HepG2 (cell line): ENCODE results near the gene NT5DC1. TPM values are rescaled to one million over a fixed set of nuclear protein-coding genes. Genes with fewer than 3 reads are reported as not detected.

Experiments
- ATAC-seq: fragments of 200-7000 bp; cut with Tn5 transposase; 3 replicates; pipeline ENCODE4 v1.9.1; 2020; ENCODE audit warnings: mild to moderate bottlenecking, moderate library complexity
- BruUV-seq: library from RNA; stranded (reverse); fragments of 400-500 nt; replicated peaks from 2 replicates; lab custom pipeline; 2021; lab: Mats Ljungman, UMichigan
- CTCF ChIA-PET: fragments of 300-600 bp; formaldehyde crosslinking; extraction: SDS; loops from one replicate; lab custom pipeline; 2021; ENCODE audit warnings: low total read pairs, inconsistent platforms, low intra/inter-chr PET ratio; lab: Yijun Ruan, JAX
- POLR2A ChIA-PET: fragments of 350-600 bp; sonication (Branson Sonifier 250); formaldehyde crosslinking; loops from one replicate; lab custom pipeline; 2020; ENCODE audit warnings: antibody characterized with exemption, inconsistent platforms; lab: Yijun Ruan, JAX
- DNase-seq: peaks from one replicate; pipeline ENCODE4 v3.0.0-alpha.2; 2015; ENCODE audit warnings: low spot score
- FAIRE-seq: peaks from 3 replicates; lab custom pipeline; 2011; peaks lifted over from hg19 to GRCh38; lab: Jason Lieb, UNC
- H2AFZ ChIP-seq: one replicate; pipeline ENCODE4 v1.6.1; 2011; ENCODE audit warnings: low read length, inconsistent platforms
- H3K27ac ChIP-seq: fragments of 300-600 bp; 3 replicates; pipeline ENCODE4 v1.8.0; 2011; ENCODE audit warnings: mixed run types, mild to moderate bottlenecking, mixed read lengths, low read length, inconsistent platforms; ENCODE audit not compliant: insufficient read depth; ENCODE audit errors: extremely low read length
- H3K27me3 ChIP-seq, 2 experiments: fragments of 200-600 bp in 1 of 2; 2 replicates in 1 of 2; 3 replicates in 1 of 2; pipeline versions ENCODE4 v1.6.0 to v1.8.0; 2011; ENCODE audit warnings: low read length in 2 of 2, mild to moderate bottlenecking in 2 of 2, moderate library complexity in 2 of 2, inconsistent platforms in 1 of 2; ENCODE audit not compliant: insufficient read depth in 2 of 2, control insufficient read depth in 1 of 2
- H3K36me3 ChIP-seq, 2 experiments: fragments of 200-600 bp in 1 of 2; replicated peaks in 1 of 2; 2 replicates in 1 of 2; 3 replicates in 1 of 2; pipeline versions ENCODE4 v1.5.1 to v1.8.0; 2011; ENCODE audit warnings: low read length in 2 of 2, inconsistent platforms in 1 of 2; ENCODE audit not compliant: insufficient read depth in 2 of 2, control insufficient read depth in 1 of 2
- H3K4me1 ChIP-seq: 2 replicates; pipeline ENCODE4 v1.5.1; 2012; ENCODE audit warnings: low read length, inconsistent platforms; ENCODE audit not compliant: insufficient read depth
- H3K4me2 ChIP-seq: 2 replicates; pipeline ENCODE4 v1.6.0; 2011; ENCODE audit warnings: low read depth, low read length, inconsistent platforms
- H3K4me3 ChIP-seq, 3 experiments: fragments of 200-600 bp in 1 of 3; sonication (generic), shearing (Covaris generic) in 1 of 3; replicated peaks in 1 of 3; 2 replicates each; pipeline ENCODE4 v1.5.1; 2011 to 2016; ENCODE audit warnings: low read length in 3 of 3, inconsistent platforms in 2 of 3, low read depth in 2 of 3, mild to moderate bottlenecking in 2 of 3, control low read depth in 1 of 3, mixed read lengths in 1 of 3; ENCODE audit not compliant: insufficient read depth in 1 of 3
- H3K79me2 ChIP-seq: one replicate; pipeline ENCODE4 v1.6.1; 2011; ENCODE audit warnings: low read length, inconsistent platforms; ENCODE audit not compliant: insufficient read depth
- H3K9ac ChIP-seq: 2 replicates; pipeline ENCODE4 v1.6.0; 2011; ENCODE audit warnings: mild to moderate bottlenecking, low read depth, low read length, inconsistent platforms; ENCODE audit not compliant: insufficient read depth
- H3K9me3 ChIP-seq: 2 replicates; pipeline ENCODE4 v1.5.1; 2012; ENCODE audit warnings: mild to moderate bottlenecking, low read length
- H4K20me1 ChIP-seq: 2 replicates; pipeline ENCODE4 v1.6.0; 2011; ENCODE audit warnings: inconsistent platforms, mild to moderate bottlenecking, low read length, moderate library complexity; ENCODE audit not compliant: insufficient read depth
- CTCF ChIP-seq: sonication (generic); formaldehyde crosslinking; IDR thresholded peaks from 2 replicates; pipeline ENCODE4 v1.5.0; 2020; ENCODE audit warnings: mild to moderate bottlenecking, missing genetic modification reagents, moderate library complexity
- DRAP1 ChIP-seq: IDR thresholded peaks from 2 replicates; pipeline ENCODE4 v1.6.1; 2016; ENCODE audit warnings: missing genetic modification reagents, missing compliant biosample characterization
- FOXA1 ChIP-seq, 2 experiments: fragments of 450-650 bp in 1 of 2; sonication (generic) in 1 of 2; formaldehyde crosslinking in 1 of 2; IDR thresholded peaks; 2 replicates each; pipeline versions ENCODE4 v1.4.0 to v1.6.1; 2016 to 2020; ENCODE audit warnings: missing genetic modification reagents in 1 of 2
- FOXA3 ChIP-seq: IDR thresholded peaks from 2 replicates; pipeline ENCODE4 v1.6.1; 2016; ENCODE audit warnings: missing genetic modification reagents, missing compliant biosample characterization
- SMC3 ChIP-seq: IDR thresholded peaks from 2 replicates; pipeline ENCODE4 v1.6.1; 2011; ENCODE audit warnings: low read length, improper control_type of control experiment
- STAG1 ChIP-seq: sonication (generic); formaldehyde crosslinking; IDR thresholded peaks from 2 replicates; pipeline ENCODE4 v1.4.0; 2020; ENCODE audit warnings: missing genetic modification reagents
- TARDBP ChIP-seq: sonication (generic); formaldehyde crosslinking; IDR thresholded peaks from 2 replicates; pipeline ENCODE4 v1.8.0; 2022; ENCODE audit warnings: mild to moderate bottlenecking, missing genetic modification reagents
- XRCC5 ChIP-seq: fragments of 200-400 bp; formaldehyde crosslinking; optimal IDR thresholded peaks from 2 replicates; pipeline ENCODE3; 2017; ENCODE audit warnings: mild to moderate bottlenecking, low read length
- ZMYM4 ChIP-seq: sonication (generic); formaldehyde crosslinking; IDR thresholded peaks from 2 replicates; pipeline ENCODE4 v1.8.1; 2023; ENCODE audit warnings: mild to moderate bottlenecking, missing genetic modification reagents
- ZNF414 ChIP-seq: sonication (generic); formaldehyde crosslinking; IDR thresholded peaks from 2 replicates; pipeline ENCODE4 v1.5.0; 2020; ENCODE audit warnings: missing genetic modification reagents
- WGBS: methylation state at CpG from one replicate; pipeline ENCODE4 v1.1.6; 2017; ENCODE audit warnings: low lambda C conversion rate; 5-methylcytosine and 5-hydroxymethylcytosine counted together
- in situ Hi-C: cut with HindIII; loops from 2 replicates; pipeline ENCODE4 v1.10.0; 2017; ENCODE audit warnings: low pct_unique_long_range_greater_than_20kb; ENCODE audit not compliant: extremely low pct_ligation_motif_present
- intact Hi-C: fragments of 100-400 bp; cut with micrococcal nuclease; formaldehyde crosslinking; loops from one replicate; pipeline ENCODE4 v1.10.0; 2022; ENCODE audit not compliant: unreplicated experiment
- polyA plus RNA-seq, 8 experiments: library from polyadenylated mRNA; depleted of rRNA in 3 of 8; stranded (reverse) in 7 of 8; unstranded in 1 of 8; fragments of >200 nt; fragmentation: Illumina TruSeq in 4 of 8; extraction: Trizol in 4 of 8; gene quantifications; 2 replicates each; pipeline versions ENCODE4 v1.2.1 to v1.2.3, GENCODE V29; 2011 to 2016; ENCODE audit warnings: low read depth in 4 of 8, missing spikeins in 1 of 8, mixed read lengths in 1 of 8; ENCODE audit not compliant: insufficient read depth in 1 of 8
- total RNA-seq, 5 experiments: library from RNA; depleted of rRNA; stranded (reverse); fragments of >200 nt; fragmentation: Illumina TruSeq; extraction: Trizol; gene quantifications; 2 replicates each; pipeline ENCODE4 v1.2.3, GENCODE V29; 2016; ENCODE audit warnings: low read depth in 1 of 5

The NT5DC1 gene
- total and polyA plus RNA-seq, 2 of the 13 experiments (the other 11 are each of a cell fraction or from before 2014, with no cell fraction given): 27.0 to 56.1 TPM

- H3K9ac ChIP-seq: no peak overlapping the region
- peaks cover 8% of the 10 kb centered on the region for H3K4me1 ChIP-seq
- DNase-seq (peak; percentile 60), FAIRE-seq (peak; percentile 21), ATAC-seq (peak; percentile 94)
- POLR2A ChIA-PET: interaction anchor here (0.8 to 4.0 kb wide), 2 partner anchors 11 to 51 kb away, joined by 4 to 21 read pairs; partner anchors contain the start of genes FRK and NT5DC1
- no peak overlapping the region for H2AFZ ChIP-seq
- no peak overlapping the region for H3K4me2 ChIP-seq
- no TSS peak for BruUV-seq
- no peaks in the 10 kb centered on the region for H3K79me2 ChIP-seq
- H3K27ac ChIP-seq: no peak overlapping the region
- no peaks in the 10 kb centered on the region for H4K20me1 ChIP-seq
- H3K36me3 ChIP-seq: peaks cover 16 to 61% of the 10 kb centered on the region in 2 experiments
- CTCF ChIA-PET: interaction anchor here (1.1 to 1.4 kb wide), 3 partner anchors 10 to 101 kb away, joined by 3 to 4 read pairs (median 4); no protein-coding TSS in a partner anchor
- H3K9me3 ChIP-seq: no peaks in the 10 kb centered on the region
- WGBS: 67% methylated on average over 5 of the region's 5 CpGs
- intact Hi-C loops (loop anchor here (10.0 kb wide), 1 partner anchor 103 kb away; no protein-coding TSS in a partner anchor), in situ Hi-C loops (no loop called here)
- H3K27me3 ChIP-seq: no peaks in the 10 kb centered on the region
- TF ChIP-seq FOXA3 (peak; percentile 27; the same call in 1 of the 2 replicates), XRCC5 (peak; percentile 24), ZNF414 (CRISPR knock-in tag) (0 out of 2 replicates have a peak, but pooled peaks have one; percentile 35), CTCF (peak; percentile 76), ZMYM4 (CRISPR knock-in tag) (0 out of 2 replicates have a peak, but pooled peaks have one; percentile 39), DRAP1 (no peak), FOXA1 (IDR thresholded peaks at IDR 0.05) (no peak), FOXA1 (CRISPR knock-in tag; IDR thresholded peaks at IDR 0.05) (peak; percentile 53), STAG1 (CRISPR knock-in tag) (peak; percentile 57), SMC3 (peak; percentile 28; the same call in 1 of the 2 replicates), TARDBP (CRISPR knock-in tag) (no peak)
- no peak overlapping the region for H3K4me3 ChIP-seq
These were observed 11.2 kb downstream of the NT5DC1 start for GRCh38 chr6:116111552-116112528.
